ENCODE data around the gene NDUFB11.

DNA sequence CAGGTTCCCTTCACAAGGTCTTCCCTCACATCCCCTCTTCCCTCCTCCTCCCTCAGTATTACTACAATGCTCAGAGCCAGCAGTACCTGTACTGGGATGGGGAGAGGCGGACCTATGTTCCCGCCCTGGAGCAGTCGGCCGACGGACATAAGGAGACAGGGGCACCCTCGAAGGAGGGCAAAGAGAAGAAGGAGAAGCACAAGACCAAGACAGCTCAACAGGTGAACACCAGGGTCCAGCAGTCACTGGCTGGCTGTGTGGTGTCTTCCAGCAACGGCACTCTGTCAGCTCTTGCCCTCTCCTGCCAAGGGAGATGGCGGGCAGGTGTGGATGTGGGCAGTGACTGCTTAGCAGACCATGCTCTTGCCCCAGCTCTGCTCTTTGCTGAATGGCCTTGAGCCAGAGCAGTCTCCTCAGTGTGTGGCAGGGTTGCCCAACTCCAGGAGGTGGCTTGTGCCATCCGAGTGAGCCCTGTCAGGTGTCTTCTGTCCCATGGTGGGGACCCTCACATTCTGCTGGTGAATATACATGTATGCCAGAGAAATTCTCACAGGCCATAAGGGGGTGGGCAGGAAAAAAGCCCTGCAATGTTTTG is 37.7 kb upstream of the NDUFB11 start:
- TF ChIP-seq, protein P1, sequence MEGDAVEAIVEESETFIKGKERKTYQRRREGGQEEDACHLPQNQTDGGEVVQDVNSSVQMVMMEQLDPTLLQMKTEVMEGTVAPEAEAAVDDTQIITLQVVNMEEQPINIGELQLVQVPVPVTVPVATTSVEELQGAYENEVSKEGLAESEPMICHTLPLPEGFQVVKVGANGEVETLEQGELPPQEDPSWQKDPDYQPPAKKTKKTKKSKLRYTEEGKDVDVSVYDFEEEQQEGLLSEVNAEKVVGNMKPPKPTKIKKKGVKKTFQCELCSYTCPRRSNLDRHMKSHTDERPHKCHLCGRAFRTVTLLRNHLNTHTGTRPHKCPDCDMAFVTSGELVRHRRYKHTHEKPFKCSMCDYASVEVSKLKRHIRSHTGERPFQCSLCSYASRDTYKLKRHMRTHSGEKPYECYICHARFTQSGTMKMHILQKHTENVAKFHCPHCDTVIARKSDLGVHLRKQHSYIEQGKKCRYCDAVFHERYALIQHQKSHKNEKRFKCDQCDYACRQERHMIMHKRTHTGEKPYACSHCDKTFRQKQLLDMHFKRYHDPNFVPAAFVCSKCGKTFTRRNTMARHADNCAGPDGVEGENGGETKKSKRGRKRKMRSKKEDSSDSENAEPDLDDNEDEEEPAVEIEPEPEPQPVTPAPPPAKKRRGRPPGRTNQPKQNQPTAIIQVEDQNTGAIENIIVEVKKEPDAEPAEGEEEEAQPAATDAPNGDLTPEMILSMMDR (IDR thresholded peaks at IDR 0.05): no peak
- no peak for TF ChIP-seq POLR2A (IDR thresholded peaks at IDR 0.05)
